PFSK-1 (cell line): ENCODE measurements around the gene CENPB.

Source experiments
- POLR2AphosphoS5 ChIP-seq: IDR thresholded peaks from 2 replicates; pipeline ENCODE4 v1.6.1; 2012; ENCODE audit warnings: low read depth, mild to moderate bottlenecking, control low read depth, low read length, moderate library complexity
- REST ChIP-seq, 2 experiments: IDR thresholded peaks; 2 replicates each; pipeline versions ENCODE4 v1.6.1 to v1.8.0; 2011 to 2012; ENCODE audit warnings: low read depth in 2 of 2, low read length in 2 of 2, control low read depth in 1 of 2, inconsistent platforms in 1 of 2, mild to moderate bottlenecking in 1 of 2, moderate library complexity in 1 of 2; ENCODE audit not compliant: insufficient read depth in 1 of 2

GRCh38 chr20:3754276-3754630 is 32.3 kb downstream of the CENPB start:
- TF ChIP-seq POLR2AphosphoS5: no peak
- no peak for TF ChIP-seq REST (IDR thresholded peaks at IDR 0.05; ENCODE audit: insufficient read depth in 1 of 2, low read depth in 2 of 2, low read length in 2 of 2)
